Left lobe of liver (tissue), 2 donors: Measurements from ENCODE around the gene USP6NL. TPM values are rescaled to one million over a fixed set of nuclear protein-coding genes. Genes with fewer than 3 reads are reported as not detected.
"Not testable (repeated sequence)": the region's sequence is repeated elsewhere in the genome, so short reads cannot be mapped to it uniquely, and the experiment has no call there.

ENCODE experiments used
- ATAC-seq: fragments of 200-7000 bp; cut with Tn5 transposase; one replicate; pipeline ENCODE4 v1.9.1; 2020; ENCODE audit warnings: mild to moderate bottlenecking, moderate library complexity
- DNase-seq: peaks from one replicate; pipeline ENCODE4 v3.0.0-alpha.2; 2020; ENCODE audit warnings: low spot score
- total RNA-seq: library from RNA; stranded (reverse); gene quantifications from one replicate; pipeline ENCODE4 v1.2.1, GENCODE V29; 2021
- donor health status: DM: no; HTN: no; CAD: no; lungs with moderate emphysema.
- donor health status: DM: no; HTN: yes; CAD: no.

The USP6NL gene
- total RNA-seq, 1 donor from 2014 or later = 9.0 TPM

GRCh38 chr10:11521860-11522259 lies 89.6 kb downstream of the USP6NL start:
- DNase-seq (no peak), ATAC-seq (peak; percentile 42)

GRCh38 chr10:11520892-11521291 lies 90.6 kb downstream of the USP6NL start:
- ATAC-seq (no peak), DNase-seq (no peak)

GRCh38 chr10:11517150-11517549 lies 94.3 kb downstream of the USP6NL start:
- no peak for ATAC-seq
- DNase-seq = no peak

- DNase-seq (no peak), ATAC-seq (no peak)
These were observed 95.1 kb downstream of the USP6NL start for GRCh38 chr10:11516431-11516746.

GRCh38 chr10:11515596-11516430 lies 95.6 kb downstream of the USP6NL start:
- DNase-seq (no peak), ATAC-seq (peak; percentile 91)

GRCh38 chr10:11513727-11514126 lies 97.7 kb downstream of the USP6NL start:
- DNase-seq = no peak
- no peak for ATAC-seq

GRCh38 chr10:11512596-11512995 lies 98.9 kb downstream of the USP6NL start:
- DNase-seq = no peak
- peak; percentile 18 for ATAC-seq

GRCh38 chr10:11511321-11511720 lies 100.1 kb downstream of the USP6NL start:
- ATAC-seq = no peak
- DNase-seq = no peak

GRCh38 chr10:11510736-11511135 lies 100.7 kb downstream of the USP6NL start:
- ATAC-seq = no peak

GRCh38 chr10:11510281-11510680 lies 101.2 kb downstream of the USP6NL start:
- DNase-seq (no peak), ATAC-seq (no peak)

More at GRCh38 chr10:11510736-11511135, 100.7 kb downstream of the USP6NL start:
- no peak for DNase-seq

GRCh38 chr10:11509036-11509435 lies 102.4 kb downstream of the USP6NL start:
- DNase-seq (no peak), ATAC-seq (no peak)

GRCh38 chr10:11506247-11506789 lies 105.1 kb downstream of the USP6NL start:
- ATAC-seq (no peak), DNase-seq (no peak)

- no peak for ATAC-seq
- no peak for DNase-seq
These were observed 105.8 kb downstream of the USP6NL start for GRCh38 chr10:11505639-11506038.

GRCh38 chr10:11504566-11505285 lies 106.7 kb downstream of the USP6NL start:
- ATAC-seq = no peak

GRCh38 chr10:11501600-11501999 lies 109.8 kb downstream of the USP6NL start:
- no peak for ATAC-seq
- no peak for DNase-seq

More at GRCh38 chr10:11504566-11505285, 106.7 kb downstream of the USP6NL start:
- DNase-seq = no peak

- DNase-seq (no peak), ATAC-seq (no peak)
These were observed 111.9 kb downstream of the USP6NL start for GRCh38 chr10:11499425-11500071.

GRCh38 chr10:11498399-11498798 lies 113.1 kb downstream of the USP6NL start:
- no peak for DNase-seq
- no peak for ATAC-seq

- not testable (repeated sequence) for ATAC-seq, DNase-seq
These were observed 116.5 kb downstream of the USP6NL start for GRCh38 chr10:11494923-11495322.

- peak; percentile 29 for ATAC-seq
- DNase-seq = no peak
These were observed 117.8 kb downstream of the USP6NL start for GRCh38 chr10:11493646-11494045.

- no peak for DNase-seq
- no peak for ATAC-seq
These were observed 120.4 kb downstream of the USP6NL start for GRCh38 chr10:11491087-11491486.

GRCh38 chr10:11489591-11489990 lies 121.9 kb downstream of the USP6NL start:
- DNase-seq (no peak), ATAC-seq (no peak)
